ENCODE data around the gene SOST. TPM values are rescaled to one million over a fixed set of nuclear protein-coding genes. Genes with fewer than 3 reads are reported as not detected.
"Not testable (repeated sequence)": the region's sequence is repeated elsewhere in the genome, so short reads cannot be mapped to it uniquely, and the experiment has no call there.

Gene SOST
- total RNA-seq, 1 experiment from 2014 or later, result not detected

DNA sequence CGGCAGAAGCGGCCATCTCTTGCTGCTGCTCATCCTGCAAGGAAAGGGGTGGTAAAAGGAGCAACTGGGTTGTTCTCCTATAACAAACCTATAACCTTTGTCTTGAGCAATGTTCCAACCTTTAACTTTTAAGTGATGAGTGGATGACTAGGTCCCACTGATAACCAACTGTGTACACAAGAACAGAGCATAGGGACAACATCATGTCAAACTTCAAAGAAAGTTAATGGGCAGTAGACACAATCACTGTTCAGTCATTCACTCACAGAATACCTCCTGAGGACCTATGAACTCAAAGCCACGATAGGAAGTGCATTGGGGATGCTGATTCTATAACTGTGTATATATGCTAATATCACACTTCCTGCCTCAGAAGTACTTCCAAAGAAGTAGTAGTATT lies 43.3 kb upstream of the SOST start:
- H3K9me3 Mint-ChIP-seq (ENCODE audit: low read depth, unreplicated experiment), result peaks cover 3% of the 10 kb centered on the region
- intact Hi-C loops (cut with micrococcal nuclease; ENCODE audit: unreplicated experiment), result no loop called here
- no peak overlapping the region for H3K4me3 Mint-ChIP-seq (ENCODE audit: low read depth, unreplicated experiment)
- no peaks in the 10 kb centered on the region for H3K4me1 Mint-ChIP-seq (ENCODE audit: low read depth, unreplicated experiment)
- H3K36me3 Mint-ChIP-seq (ENCODE audit: insufficient read depth, unreplicated experiment), result peaks cover 7% of the 10 kb centered on the region
- TF ChIP-seq, protein P1, sequence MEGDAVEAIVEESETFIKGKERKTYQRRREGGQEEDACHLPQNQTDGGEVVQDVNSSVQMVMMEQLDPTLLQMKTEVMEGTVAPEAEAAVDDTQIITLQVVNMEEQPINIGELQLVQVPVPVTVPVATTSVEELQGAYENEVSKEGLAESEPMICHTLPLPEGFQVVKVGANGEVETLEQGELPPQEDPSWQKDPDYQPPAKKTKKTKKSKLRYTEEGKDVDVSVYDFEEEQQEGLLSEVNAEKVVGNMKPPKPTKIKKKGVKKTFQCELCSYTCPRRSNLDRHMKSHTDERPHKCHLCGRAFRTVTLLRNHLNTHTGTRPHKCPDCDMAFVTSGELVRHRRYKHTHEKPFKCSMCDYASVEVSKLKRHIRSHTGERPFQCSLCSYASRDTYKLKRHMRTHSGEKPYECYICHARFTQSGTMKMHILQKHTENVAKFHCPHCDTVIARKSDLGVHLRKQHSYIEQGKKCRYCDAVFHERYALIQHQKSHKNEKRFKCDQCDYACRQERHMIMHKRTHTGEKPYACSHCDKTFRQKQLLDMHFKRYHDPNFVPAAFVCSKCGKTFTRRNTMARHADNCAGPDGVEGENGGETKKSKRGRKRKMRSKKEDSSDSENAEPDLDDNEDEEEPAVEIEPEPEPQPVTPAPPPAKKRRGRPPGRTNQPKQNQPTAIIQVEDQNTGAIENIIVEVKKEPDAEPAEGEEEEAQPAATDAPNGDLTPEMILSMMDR (IDR thresholded peaks at IDR 0.05; ENCODE audit: unreplicated experiment), result no peak
- peaks cover 9% of the 10 kb centered on the region for H3K27me3 Mint-ChIP-seq (ENCODE audit: unreplicated experiment)
- no peak for DNase-seq
- no TSS peak for BruUV-seq (replicated peaks)
- CTCF ChIA-PET, result no interaction called here
- H3K27ac Mint-ChIP-seq (ENCODE audit: unreplicated experiment), result no peak overlapping the region

DNA sequence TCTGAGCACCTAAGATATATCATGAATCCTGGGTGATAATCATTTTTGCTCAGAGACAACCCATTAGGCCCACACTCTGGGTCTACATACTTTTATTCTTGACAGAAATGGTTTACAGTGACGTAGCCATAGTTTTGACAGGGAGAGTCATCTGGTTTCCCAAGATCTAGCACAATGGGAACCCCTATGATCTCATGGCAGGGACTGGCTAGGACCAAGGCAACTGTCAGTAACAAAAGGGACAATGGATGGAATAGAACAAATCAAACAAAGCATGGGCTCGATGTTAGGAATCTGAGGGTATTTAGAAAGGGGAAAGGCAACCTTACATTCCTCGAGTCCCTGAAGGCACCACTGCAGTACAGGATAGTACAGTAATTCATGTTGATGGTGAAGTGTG lies 42.1 kb upstream of the SOST start:
- intact Hi-C loops (cut with micrococcal nuclease; ENCODE audit: unreplicated experiment), result no loop called here
- no peak for DNase-seq
- Mint-ChIP-seq H3K36me3 (ENCODE audit: insufficient read depth, unreplicated experiment) (peaks cover 4% of the 10 kb centered on the region), H3K4me1 (ENCODE audit: low read depth, unreplicated experiment) (no peaks in the 10 kb centered on the region), H3K9me3 (ENCODE audit: low read depth, unreplicated experiment) (peaks cover 3% of the 10 kb centered on the region), H3K4me3 (ENCODE audit: low read depth, unreplicated experiment) (no peak overlapping the region), H3K27me3 (ENCODE audit: unreplicated experiment) (peaks cover 20% of the 10 kb centered on the region), H3K27ac (ENCODE audit: unreplicated experiment) (no peak overlapping the region)
- TF ChIP-seq, protein P1 (IDR thresholded peaks at IDR 0.05; ENCODE audit: unreplicated experiment), result no peak
- CTCF ChIA-PET, result no interaction called here
- no TSS peak for BruUV-seq (replicated peaks)

DNA sequence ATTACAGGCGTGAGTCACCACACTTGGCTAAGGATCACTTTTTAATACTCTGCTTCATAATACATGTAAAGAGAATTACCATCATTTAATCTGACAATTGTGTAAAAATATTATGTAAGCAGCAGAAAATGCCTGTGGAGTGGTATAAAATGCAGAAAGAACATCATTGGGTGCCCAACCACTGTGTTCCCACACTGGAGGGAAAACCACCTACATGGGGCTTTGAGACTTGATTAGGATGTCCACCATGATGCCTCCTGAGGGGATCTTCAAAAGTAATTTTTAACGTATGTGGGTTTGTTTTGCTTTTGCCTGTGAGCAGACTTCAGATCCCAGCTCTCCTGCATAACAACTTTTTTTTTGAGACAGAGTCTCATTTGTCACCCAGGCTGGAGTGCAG lies 40.5 kb upstream of the SOST start:
- no peak for DNase-seq
- H3K4me3 Mint-ChIP-seq (ENCODE audit: low read depth, unreplicated experiment), result no peak overlapping the region
- peaks cover 37% of the 10 kb centered on the region for H3K27me3 Mint-ChIP-seq (ENCODE audit: unreplicated experiment)
- peaks cover 3% of the 10 kb centered on the region for H3K9me3 Mint-ChIP-seq (ENCODE audit: low read depth, unreplicated experiment)
- peaks cover 4% of the 10 kb centered on the region for H3K36me3 Mint-ChIP-seq (ENCODE audit: insufficient read depth, unreplicated experiment)
- H3K4me1 Mint-ChIP-seq (ENCODE audit: low read depth, unreplicated experiment), result no peaks in the 10 kb centered on the region
- no peak overlapping the region for H3K27ac Mint-ChIP-seq (ENCODE audit: unreplicated experiment)
- TF ChIP-seq, protein P1 (IDR thresholded peaks at IDR 0.05; ENCODE audit: unreplicated experiment), result no peak
- intact Hi-C loops (cut with micrococcal nuclease; ENCODE audit: unreplicated experiment), result no loop called here
- CTCF ChIA-PET, result interaction anchor here (0.7 kb wide), 1 partner anchor 27 kb away, joined by 4 read pairs; no protein-coding TSS in a partner anchor
- BruUV-seq (replicated peaks), result no TSS peak

DNA sequence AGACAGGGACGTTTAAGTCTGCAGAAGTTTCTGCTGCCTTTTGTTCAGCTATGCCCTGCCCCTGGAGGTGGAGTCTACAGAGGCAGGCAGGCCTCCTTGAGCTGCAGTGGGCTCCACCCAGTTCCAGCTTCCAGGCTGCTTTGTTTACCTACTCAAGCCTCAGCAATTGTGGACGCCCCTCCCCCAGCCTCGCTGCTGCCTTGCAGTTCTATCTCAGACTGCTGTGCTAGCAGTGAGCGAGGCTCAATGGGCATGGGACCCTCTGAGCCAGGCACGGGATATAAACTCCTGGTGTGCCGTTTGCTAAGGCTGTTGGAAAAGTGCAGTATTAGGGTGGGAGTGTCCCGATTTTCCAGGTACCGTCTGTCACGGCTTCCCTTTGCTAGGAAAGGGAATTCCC lies 39.4 kb upstream of the SOST start:
- BruUV-seq (replicated peaks); H3K36me3 Mint-ChIP-seq (ENCODE audit: insufficient read depth, unreplicated experiment); H3K4me1 Mint-ChIP-seq (ENCODE audit: low read depth, unreplicated experiment); H3K4me3 Mint-ChIP-seq (ENCODE audit: low read depth, unreplicated experiment); intact Hi-C loops (cut with micrococcal nuclease; ENCODE audit: unreplicated experiment); H3K9me3 Mint-ChIP-seq (ENCODE audit: low read depth, unreplicated experiment); H3K27ac Mint-ChIP-seq (ENCODE audit: unreplicated experiment): not testable (repeated sequence)
- H3K27me3 Mint-ChIP-seq (ENCODE audit: unreplicated experiment), result peaks cover 41% of the 10 kb centered on the region
- peak; percentile 28 for DNase-seq
- CTCF ChIA-PET, result interaction anchor here (1.4 kb wide), 1 partner anchor 48 kb away, joined by 4 read pairs; no protein-coding TSS in a partner anchor

DNA sequence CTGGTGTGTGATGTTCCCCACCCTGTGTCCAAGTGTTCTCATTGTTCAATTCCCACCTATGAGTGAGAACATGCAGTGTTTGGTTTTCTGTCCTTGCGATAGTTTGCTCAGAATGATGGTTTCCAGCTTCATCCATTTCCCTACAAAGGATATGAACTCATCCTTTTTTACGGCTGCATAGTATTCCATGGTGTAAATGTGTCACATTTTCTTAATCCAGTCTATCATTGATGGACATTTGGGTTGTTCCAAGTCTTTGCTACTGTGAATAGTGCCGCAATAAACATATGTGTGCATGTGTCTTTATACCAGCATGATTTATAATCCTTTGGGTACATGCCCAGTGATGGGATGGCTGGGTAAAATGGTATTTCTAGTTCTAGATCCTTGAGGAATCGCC lies 34.1 kb upstream of the SOST start:
- DNase-seq; CTCF ChIA-PET; intact Hi-C loops (cut with micrococcal nuclease; ENCODE audit: unreplicated experiment); H3K36me3 Mint-ChIP-seq (ENCODE audit: insufficient read depth, unreplicated experiment); H3K4me3 Mint-ChIP-seq (ENCODE audit: low read depth, unreplicated experiment); BruUV-seq (replicated peaks); H3K27ac Mint-ChIP-seq (ENCODE audit: unreplicated experiment); H3K9me3 Mint-ChIP-seq (ENCODE audit: low read depth, unreplicated experiment): not testable (repeated sequence)
- H3K4me1 Mint-ChIP-seq (ENCODE audit: low read depth, unreplicated experiment), result peaks cover 12% of the 10 kb centered on the region
- H3K27me3 Mint-ChIP-seq (ENCODE audit: unreplicated experiment), result peaks cover 40% of the 10 kb centered on the region
